Heart left ventricle (tissue), 16 donors: ENCODE results near the gene ERVW-1. TPM values are rescaled to one million over a fixed set of nuclear protein-coding genes. Genes with fewer than 3 reads are reported as not detected.
"Not testable (repeated sequence)": the region's sequence is repeated elsewhere in the genome, so short reads cannot be mapped to it uniquely, and the experiment has no call there.

Experiments
- ATAC-seq, 4 donors: fragments of 200-7000 bp; cut with Tn5 transposase; one replicate each; pipeline ENCODE4 v1.9.1; 2020 to 2022; ENCODE audit warnings: moderate library complexity in 4 of 4, mild to moderate bottlenecking in 3 of 4, moderate number of reproducible peaks in 1 of 4
- DNase-seq, 5 donors: peaks; one replicate each; pipeline ENCODE4 v3.0.0-alpha.2; 2020
- H3K27ac ChIP-seq, 12 donors: fragments of 200-600 bp; sonication (generic) in 4 of 12; one replicate each; pipeline versions ENCODE4 v1.5.0 to v1.8.0; 2016 to 2022; ENCODE audit warnings: mild to moderate bottlenecking in 2 of 12
- H3K27me3 ChIP-seq, 9 donors: fragments of 200-600 bp; sonication (generic) in 2 of 9; one replicate each; pipeline versions ENCODE4 v1.5.1 to v1.8.0; 2016 to 2022; ENCODE audit warnings: mild to moderate bottlenecking in 3 of 9
- H3K36me3 ChIP-seq, 9 donors: fragments of 200-600 bp; sonication (generic) in 2 of 9; one replicate each; pipeline versions ENCODE4 v1.5.0 to v1.8.0; 2018 to 2022; ENCODE audit warnings: mild to moderate bottlenecking in 2 of 9
- H3K4me1 ChIP-seq, 12 donors: fragments of 200-600 bp; sonication (generic) in 4 of 12; one replicate each; pipeline versions ENCODE4 v1.5.0 to v1.8.0; 2016 to 2022; ENCODE audit warnings: mild to moderate bottlenecking in 3 of 12
- H3K4me3 ChIP-seq, 12 donors: fragments of 200-600 bp; sonication (generic) in 4 of 12; one replicate each; pipeline versions ENCODE4 v1.5.0 to v1.8.0; 2017 to 2022; ENCODE audit warnings: mild to moderate bottlenecking in 9 of 12, moderate library complexity in 4 of 12
- H3K9me3 ChIP-seq, 12 donors: fragments of 200-600 bp; sonication (generic) in 4 of 12; one replicate each; pipeline versions ENCODE4 v1.5.0 to v1.8.0; 2016 to 2022; ENCODE audit warnings: mild to moderate bottlenecking in 1 of 12
- CTCF ChIP-seq, 12 donors: fragments of 200-600 bp; sonication (generic) in 4 of 12; IDR thresholded peaks; one replicate each; pipeline versions ENCODE4 v1.5.0 to v1.8.0; 2018 to 2022; ENCODE audit warnings: antibody characterized with exemption in 12 of 12, mild to moderate bottlenecking in 5 of 12
- POLR2A ChIP-seq, 2 donors: fragments of 450-650 bp; IDR thresholded peaks; one replicate each; pipeline ENCODE4 v1.6.1; 2017; ENCODE audit warnings: antibody characterized with exemption in 2 of 2, mild to moderate bottlenecking in 2 of 2, moderate library complexity in 2 of 2
- WGBS, 4 donors: extraction: QIAGEN DNeasy Blood & Tissue Kit in 2 of 4; methylation state at CpG; one replicate each; pipeline versions ENCODE4 v1.1.5 to v1.1.7; 2013 to 2018; 5-methylcytosine and 5-hydroxymethylcytosine counted together
- intact Hi-C, 10 donors: fragments of 100-400 bp; cut with DNase I; formaldehyde crosslinking; loops; one replicate each; pipeline versions ENCODE4 v1.11.1 to v1.14.2; 2022
- polyA plus RNA-seq, 2 donors: library from polyadenylated mRNA; stranded (reverse); fragments of 200-250 nt; gene quantifications; one replicate each; pipeline ENCODE4 v1.2.3, GENCODE V29; 2013
- total RNA-seq, 9 donors: library from RNA; depleted of rRNA in 2 of 9; stranded (reverse); fragments of >200 nt in 2 of 9; fragmentation: NEBNext Ultra II Directional in 3 of 9; extraction: Animal tissue kit (Norgen Biotek cat#: 25700) in 3 of 9; gene quantifications; one replicate each; pipeline versions ENCODE4 v1.1.0 to v1.2.4, GENCODE V29; 2016 to 2023
- donor health status: ischemic (EF 13 %, LVEDD 7.1; RV severe dilation, severe dysfunction).
- donor health status: healthy with polysubstance abuse.
- donor health status: DM: no; HTN: yes; CAD: no.
- donor health status: DM: no; HTN: no; CAD: no.
- donor health status: ischemic (EF 25% LVEDD 6.9; RV normal size, moderate dysfunction).
- donor health status: ischemic (EF 25% LVEDD 5.7; RV mildly dilated, moderate dysfunction).
- donor health status: healthy.
- donor health status: DM: yes; HTN: yes; CAD: no.
- donor health status: ischemic (EF 35%, LVEDD 5.7; RV mildly dilated, moderate dysfunction).
- donor health status: nonischemic (EF 11% LVEDD 7.7; RV severe dilation, severe dysfunction).
- donor health status: DM: yes; HTN: yes; CAD: no.
- donor health status: PGD.
- donor health status: ischemic (EF 29% LVEDD 5.4; RV normal size, mild dysfunction).
- donor health status: nonischemic (EF 23%, LVEDD 6.1; RV moderate dilation, normal function).

The ERVW-1 gene
- total and polyA plus RNA-seq, 11 donors, result 0.15 to 0.27 TPM; not detected in 9

GRCh38 chr7:92478711-92479110 lies 965 bp upstream of the ERVW-1 start:
- Histone ChIP-seq H3K4me1 (no peaks in the 10 kb centered on the region), H3K4me3 (no peak overlapping the region), H3K27ac (no peak overlapping the region), H3K27me3 (no peaks in the 10 kb centered on the region), H3K36me3 (peaks cover 0 to 27% (median 15%) of the 10 kb centered on the region in 9 donors), H3K9me3 (no peaks in the 10 kb centered on the region)
- DNase-seq (no peak), ATAC-seq (no peak)
- TF ChIP-seq CTCF (IDR thresholded peaks at IDR 0.05) (no peak), POLR2A (IDR thresholded peaks at IDR 0.05) (no peak)
- intact Hi-C loops, result no loop called here
- WGBS, 4 donors, result 94 to 99% (median 97%) methylated on average over 4 of the region's 4 CpGs

- ATAC-seq (no peak), DNase-seq (no peak)
- Histone ChIP-seq H3K27ac (no peak overlapping the region), H3K27me3 (no peaks in the 10 kb centered on the region), H3K9me3 (no peaks in the 10 kb centered on the region), H3K4me1 (no peaks in the 10 kb centered on the region), H3K4me3 (no peak overlapping the region), H3K36me3 (peaks cover 0 to 28% (median 15%) of the 10 kb centered on the region in 9 donors)
- TF ChIP-seq POLR2A (IDR thresholded peaks at IDR 0.05), result no peak
- TF ChIP-seq CTCF (IDR thresholded peaks at IDR 0.05), result no peak
- intact Hi-C loops, result no loop called here
- WGBS, 4 donors, result 86 to 91% (median 88%) methylated on average over 9 of the region's 9 CpGs
Measured at GRCh38 chr7:92478095-92478494, 349 bp upstream of the ERVW-1 start.

GRCh38 chr7:92475851-92476590 lies 1.7 kb downstream of the ERVW-1 start:
- H3K36me3 ChIP-seq, result peaks cover 0 to 45% (median 20%) of the 10 kb centered on the region in 9 donors

GRCh38 chr7:92475261-92475770 lies 2.4 kb downstream of the ERVW-1 start:
- peaks cover 0 to 45% (median 20%) of the 10 kb centered on the region in 9 donors for H3K36me3 ChIP-seq
- H3K27ac ChIP-seq, H3K4me1 ChIP-seq, intact Hi-C loops, ATAC-seq, H3K27me3 ChIP-seq, DNase-seq, H3K4me3 ChIP-seq, H3K9me3 ChIP-seq: not testable (repeated sequence)
- 91 to 95% (median 93%) methylated on average over 12 of the region's 12 CpGs for WGBS, 4 donors

More at GRCh38 chr7:92475851-92476590, 1.7 kb downstream of the ERVW-1 start:
- ATAC-seq, H3K4me1 ChIP-seq, DNase-seq, H3K9me3 ChIP-seq, H3K27me3 ChIP-seq, intact Hi-C loops, H3K27ac ChIP-seq, H3K4me3 ChIP-seq: not testable (repeated sequence)
- whole genome bisulfite sequencing, 4 donors, result 93 to 96% (median 95%) methylated on average over 11 of the region's 11 CpGs

GRCh38 chr7:92473989-92474388 lies 3.8 kb downstream of the ERVW-1 start:
- H3K9me3 ChIP-seq, intact Hi-C loops, H3K27ac ChIP-seq, H3K27me3 ChIP-seq, H3K4me1 ChIP-seq, H3K4me3 ChIP-seq, DNase-seq, ATAC-seq: not testable (repeated sequence)
- peaks cover 0 to 45% (median 20%) of the 10 kb centered on the region in 9 donors for H3K36me3 ChIP-seq
- WGBS, 4 donors, result 88 to 91% (median 89%) methylated on average over 10 of the region's 10 CpGs

GRCh38 chr7:92468589-92468988 lies 9.2 kb downstream of the ERVW-1 start:
- H3K4me1 ChIP-seq, H3K4me3 ChIP-seq, intact Hi-C loops, H3K27me3 ChIP-seq, ATAC-seq, H3K27ac ChIP-seq, DNase-seq, H3K9me3 ChIP-seq: not testable (repeated sequence)
- 96 to 98% (median 97%) methylated on average over 7 to 9 of the region's 9 CpGs for WGBS, 4 donors
- peaks cover 0 to 58% (median 25%) of the 10 kb centered on the region in 9 donors for H3K36me3 ChIP-seq
